ENCODE measurements around the gene SPRY4.

The SPRY4 gene

DNA sequence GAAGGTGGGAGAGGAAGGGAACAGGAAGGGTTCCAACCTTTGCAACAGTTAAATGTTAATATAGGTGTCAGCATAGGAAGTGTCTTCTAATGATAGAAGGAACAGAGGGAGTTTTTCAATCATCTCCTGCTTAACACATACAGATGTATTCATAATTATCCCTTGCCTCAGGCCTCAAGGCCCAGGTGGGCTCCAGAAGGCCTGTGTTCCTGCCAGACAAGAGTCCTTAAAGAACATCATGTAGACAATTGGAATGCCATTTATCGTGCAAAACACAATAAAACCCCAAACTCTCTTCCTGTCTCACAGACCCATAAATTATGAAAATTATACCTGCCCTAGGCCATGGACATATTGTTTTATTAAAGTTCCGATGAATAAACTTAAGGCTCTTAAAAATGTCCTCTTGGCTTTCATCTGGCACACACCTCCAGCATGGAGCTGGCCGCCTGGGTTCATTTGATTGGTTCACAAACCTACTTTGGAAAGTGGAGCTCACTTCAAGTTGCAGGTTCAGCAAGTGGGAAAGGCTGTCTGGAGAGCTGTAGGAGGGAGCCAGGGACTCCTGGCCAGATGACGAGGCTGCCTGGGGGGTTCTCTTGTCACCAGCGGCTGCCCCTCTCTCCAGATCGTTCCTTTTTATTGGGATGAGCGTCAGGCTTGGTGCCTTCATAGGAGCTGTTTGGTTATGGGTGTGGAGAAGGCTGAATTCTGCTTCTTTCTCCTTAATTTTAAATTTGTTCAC, 17.5 kb downstream of the SPRY4 start:
- Histone ChIP-seq H3K9me3 (replicated peaks; ENCODE audit: insufficient read depth, low read length) (no peaks in the 10 kb centered on the region), H3K4me2 (ENCODE audit: low read depth, low read length) (no peak overlapping the region), H3K27me3 (replicated peaks; ENCODE audit: insufficient read depth, low read length) (no peaks in the 10 kb centered on the region), H3K4me1 (ENCODE audit: low read length) (no peaks in the 10 kb centered on the region), H2AFZ (ENCODE audit: low read length) (no peak overlapping the region), H3K9ac (ENCODE audit: low read length) (no peak overlapping the region), H3K9me2 (replicated peaks; ENCODE audit: insufficient read depth, low read length) (no peaks in the 10 kb centered on the region), H3K79me2 (ENCODE audit: low read length) (no peaks in the 10 kb centered on the region), H3F3A (ENCODE audit: insufficient read depth, low read length) (no peaks in the 10 kb centered on the region), H3K4me3 (ENCODE audit: low read length) (no peak overlapping the region), H3K36me3 (replicated peaks; ENCODE audit: insufficient read depth, low read length) (no peaks in the 10 kb centered on the region), H3K27ac (ENCODE audit: low read length) (no peak overlapping the region), H4K20me1 (ENCODE audit: insufficient read depth, low read length) (no peaks in the 10 kb centered on the region)
- no peak for TF ChIP-seq EZH2 (optimal IDR thresholded peaks at IDR 0.05; ENCODE audit: low read depth, low read length)
- TF ChIP-seq EZH2phosphoT487 (IDR thresholded peaks at IDR 0.05; ENCODE audit: low read length), result no peak
- TF ChIP-seq, protein P1, sequence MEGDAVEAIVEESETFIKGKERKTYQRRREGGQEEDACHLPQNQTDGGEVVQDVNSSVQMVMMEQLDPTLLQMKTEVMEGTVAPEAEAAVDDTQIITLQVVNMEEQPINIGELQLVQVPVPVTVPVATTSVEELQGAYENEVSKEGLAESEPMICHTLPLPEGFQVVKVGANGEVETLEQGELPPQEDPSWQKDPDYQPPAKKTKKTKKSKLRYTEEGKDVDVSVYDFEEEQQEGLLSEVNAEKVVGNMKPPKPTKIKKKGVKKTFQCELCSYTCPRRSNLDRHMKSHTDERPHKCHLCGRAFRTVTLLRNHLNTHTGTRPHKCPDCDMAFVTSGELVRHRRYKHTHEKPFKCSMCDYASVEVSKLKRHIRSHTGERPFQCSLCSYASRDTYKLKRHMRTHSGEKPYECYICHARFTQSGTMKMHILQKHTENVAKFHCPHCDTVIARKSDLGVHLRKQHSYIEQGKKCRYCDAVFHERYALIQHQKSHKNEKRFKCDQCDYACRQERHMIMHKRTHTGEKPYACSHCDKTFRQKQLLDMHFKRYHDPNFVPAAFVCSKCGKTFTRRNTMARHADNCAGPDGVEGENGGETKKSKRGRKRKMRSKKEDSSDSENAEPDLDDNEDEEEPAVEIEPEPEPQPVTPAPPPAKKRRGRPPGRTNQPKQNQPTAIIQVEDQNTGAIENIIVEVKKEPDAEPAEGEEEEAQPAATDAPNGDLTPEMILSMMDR (IDR thresholded peaks at IDR 0.05; ENCODE audit: low read length), result no peak
- DNase-seq, result no peak

DNA sequence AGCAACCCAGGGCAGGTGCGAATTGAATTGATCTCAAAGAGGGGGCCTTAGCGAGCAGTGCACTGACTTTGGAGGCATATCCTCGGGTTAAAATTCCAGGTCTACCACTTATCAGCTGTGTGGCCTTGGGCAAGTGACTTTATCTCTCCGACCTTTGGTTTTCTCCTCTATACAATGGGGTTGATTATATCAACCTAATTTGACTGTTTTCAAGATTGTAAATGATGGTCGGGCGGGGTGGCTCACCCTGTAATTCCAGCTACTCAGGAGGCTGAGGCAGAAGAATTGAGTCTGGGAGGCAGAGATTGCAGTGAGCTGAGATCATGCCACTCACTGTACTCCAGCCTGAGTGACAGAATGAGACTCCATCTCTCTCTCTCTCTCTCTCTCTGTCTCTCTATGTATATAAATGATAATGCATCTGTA, 18.7 kb downstream of the SPRY4 start:
- Histone ChIP-seq H2AFZ (ENCODE audit: low read length) (no peak overlapping the region), H3K27ac (ENCODE audit: low read length) (no peak overlapping the region), H3K79me2 (ENCODE audit: low read length) (no peaks in the 10 kb centered on the region), H3F3A (ENCODE audit: insufficient read depth, low read length) (no peaks in the 10 kb centered on the region), H3K4me3 (ENCODE audit: low read length) (no peak overlapping the region), H3K4me1 (ENCODE audit: low read length) (no peaks in the 10 kb centered on the region), H4K20me1 (ENCODE audit: insufficient read depth, low read length) (no peaks in the 10 kb centered on the region), H3K36me3 (replicated peaks; ENCODE audit: insufficient read depth, low read length) (no peaks in the 10 kb centered on the region), H3K27me3 (replicated peaks; ENCODE audit: insufficient read depth, low read length) (no peaks in the 10 kb centered on the region), H3K4me2 (ENCODE audit: low read depth, low read length) (no peak overlapping the region), H3K9me2 (replicated peaks; ENCODE audit: insufficient read depth, low read length) (no peaks in the 10 kb centered on the region), H3K9me3 (replicated peaks; ENCODE audit: insufficient read depth, low read length) (no peaks in the 10 kb centered on the region), H3K9ac (ENCODE audit: low read length) (no peak overlapping the region)
- no peak for DNase-seq
- TF ChIP-seq EZH2 (optimal IDR thresholded peaks at IDR 0.05; ENCODE audit: low read depth, low read length) (no peak), EZH2phosphoT487 (IDR thresholded peaks at IDR 0.05; ENCODE audit: low read length) (no peak)
- TF ChIP-seq, protein P1 (IDR thresholded peaks at IDR 0.05; ENCODE audit: low read length), result no peak

DNA sequence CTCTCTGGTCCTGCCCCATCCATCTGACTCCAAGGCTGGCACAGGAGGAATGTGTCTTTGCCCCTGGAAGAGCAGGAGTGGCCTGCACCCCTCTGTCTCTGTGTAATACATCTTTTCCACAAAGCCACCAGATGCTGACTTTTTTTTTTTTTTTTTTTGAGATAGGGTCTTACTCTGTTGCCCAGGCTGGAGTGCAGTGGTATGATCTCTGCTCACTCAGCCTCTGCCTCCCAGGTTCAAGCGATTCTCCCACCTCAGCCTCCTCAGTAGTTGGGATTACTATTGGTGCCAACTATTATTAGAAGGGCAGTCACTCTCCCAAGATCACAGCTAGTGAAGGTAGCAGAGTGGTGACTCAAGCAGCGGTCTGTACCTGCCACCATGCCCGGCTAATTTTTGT, 19.6 kb downstream of the SPRY4 start:
- no peaks in the 10 kb centered on the region for H3K27me3 ChIP-seq (replicated peaks; ENCODE audit: insufficient read depth, low read length)
- H3K4me3 ChIP-seq (ENCODE audit: low read length), result no peak overlapping the region
- no peak overlapping the region for H3K4me2 ChIP-seq (ENCODE audit: low read depth, low read length)
- H3F3A ChIP-seq (ENCODE audit: insufficient read depth, low read length), result no peaks in the 10 kb centered on the region
- H2AFZ ChIP-seq (ENCODE audit: low read length), result no peak overlapping the region
- no peak overlapping the region for H3K9ac ChIP-seq (ENCODE audit: low read length)
- no peak for DNase-seq
- H3K9me2 ChIP-seq (replicated peaks; ENCODE audit: insufficient read depth, low read length), result no peaks in the 10 kb centered on the region
- no peaks in the 10 kb centered on the region for H3K4me1 ChIP-seq (ENCODE audit: low read length)
- no peaks in the 10 kb centered on the region for H4K20me1 ChIP-seq (ENCODE audit: insufficient read depth, low read length)
- no peak overlapping the region for H3K27ac ChIP-seq (ENCODE audit: low read length)
- no peaks in the 10 kb centered on the region for H3K79me2 ChIP-seq (ENCODE audit: low read length)
- H3K36me3 ChIP-seq (replicated peaks; ENCODE audit: insufficient read depth, low read length), result no peaks in the 10 kb centered on the region
- no peaks in the 10 kb centered on the region for H3K9me3 ChIP-seq (replicated peaks; ENCODE audit: insufficient read depth, low read length)
- TF ChIP-seq EZH2 (optimal IDR thresholded peaks at IDR 0.05; ENCODE audit: low read depth, low read length) (no peak), EZH2phosphoT487 (IDR thresholded peaks at IDR 0.05; ENCODE audit: low read length) (no peak)
- TF ChIP-seq, protein P1 (IDR thresholded peaks at IDR 0.05; ENCODE audit: low read length), result no peak
